Fibroblast of mammary gland (primary cell): ENCODE results near the gene HOXD9.

Experiments used
- DNase-seq: peaks from one replicate; pipeline ENCODE4 v3.0.0-alpha.2; 2010; ENCODE audit warnings: low read depth
- H3K4me3 ChIP-seq: 2 replicates; pipeline ENCODE4 v1.5.1; 2011; ENCODE audit warnings: low read depth, mild to moderate bottlenecking, low read length, moderate library complexity; ENCODE audit not compliant: control insufficient read depth
- TF ChIP-seq, protein P1 (sequence below): conservative IDR thresholded peaks from 2 replicates; pipeline ENCODE4 v1.5.1; 2011; ENCODE audit warnings: low read depth, low read length, inconsistent platforms; ENCODE audit not compliant: control insufficient read depth, insufficient read depth

HOXD9 gene

GRCh38 chr2:176078541-176079284 is 43.8 kb upstream of the HOXD9 start:
- no peak for DNase-seq
- TF ChIP-seq, protein P1, sequence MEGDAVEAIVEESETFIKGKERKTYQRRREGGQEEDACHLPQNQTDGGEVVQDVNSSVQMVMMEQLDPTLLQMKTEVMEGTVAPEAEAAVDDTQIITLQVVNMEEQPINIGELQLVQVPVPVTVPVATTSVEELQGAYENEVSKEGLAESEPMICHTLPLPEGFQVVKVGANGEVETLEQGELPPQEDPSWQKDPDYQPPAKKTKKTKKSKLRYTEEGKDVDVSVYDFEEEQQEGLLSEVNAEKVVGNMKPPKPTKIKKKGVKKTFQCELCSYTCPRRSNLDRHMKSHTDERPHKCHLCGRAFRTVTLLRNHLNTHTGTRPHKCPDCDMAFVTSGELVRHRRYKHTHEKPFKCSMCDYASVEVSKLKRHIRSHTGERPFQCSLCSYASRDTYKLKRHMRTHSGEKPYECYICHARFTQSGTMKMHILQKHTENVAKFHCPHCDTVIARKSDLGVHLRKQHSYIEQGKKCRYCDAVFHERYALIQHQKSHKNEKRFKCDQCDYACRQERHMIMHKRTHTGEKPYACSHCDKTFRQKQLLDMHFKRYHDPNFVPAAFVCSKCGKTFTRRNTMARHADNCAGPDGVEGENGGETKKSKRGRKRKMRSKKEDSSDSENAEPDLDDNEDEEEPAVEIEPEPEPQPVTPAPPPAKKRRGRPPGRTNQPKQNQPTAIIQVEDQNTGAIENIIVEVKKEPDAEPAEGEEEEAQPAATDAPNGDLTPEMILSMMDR, result no peak
- no peak overlapping the region for H3K4me3 ChIP-seq

DNA sequence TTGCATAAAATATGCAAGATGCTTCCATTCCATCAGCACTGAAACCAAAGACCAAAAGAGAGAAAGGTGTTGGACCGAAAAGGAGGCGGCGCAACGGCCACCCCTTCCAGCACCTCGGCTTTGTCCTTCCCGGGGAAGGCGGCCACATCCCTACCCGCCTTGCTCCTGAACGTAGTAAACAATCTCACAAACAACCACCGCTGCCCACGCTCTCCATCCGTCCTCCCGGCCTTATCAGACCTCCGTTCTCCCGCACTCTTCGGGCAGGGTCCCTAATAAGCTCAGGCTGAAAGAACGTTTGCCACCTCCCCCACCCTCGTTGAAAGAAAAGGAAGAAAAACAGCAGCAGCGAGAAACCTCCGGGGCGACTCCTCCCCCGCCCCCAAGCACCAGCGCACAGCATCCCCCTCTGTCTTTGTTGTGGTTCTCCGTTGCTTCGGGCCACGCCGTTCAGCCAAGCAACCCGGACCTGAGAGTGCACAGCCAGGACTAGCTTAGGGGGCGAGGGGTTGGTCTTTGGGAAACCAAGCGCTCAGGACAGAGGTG is 43.2 kb upstream of the HOXD9 start:
- TF ChIP-seq, protein P1, result no peak
- no peak overlapping the region for H3K4me3 ChIP-seq
- DNase-seq, result no peak

- H3K4me3 ChIP-seq, result no peak overlapping the region
- TF ChIP-seq, protein P1, result peak; percentile 38
- DNase-seq, result peak; percentile 54
These were observed 42.5 kb upstream of the HOXD9 start for GRCh38 chr2:176079831-176080539.

GRCh38 chr2:176080540-176081375 is 41.8 kb upstream of the HOXD9 start:
- DNase-seq, result no peak
- TF ChIP-seq, protein P1, result no peak
- no peak overlapping the region for H3K4me3 ChIP-seq

- TF ChIP-seq, protein P1, result no peak
These were observed 41.1 kb upstream of the HOXD9 start for GRCh38 chr2:176081376-176081836.

DNA sequence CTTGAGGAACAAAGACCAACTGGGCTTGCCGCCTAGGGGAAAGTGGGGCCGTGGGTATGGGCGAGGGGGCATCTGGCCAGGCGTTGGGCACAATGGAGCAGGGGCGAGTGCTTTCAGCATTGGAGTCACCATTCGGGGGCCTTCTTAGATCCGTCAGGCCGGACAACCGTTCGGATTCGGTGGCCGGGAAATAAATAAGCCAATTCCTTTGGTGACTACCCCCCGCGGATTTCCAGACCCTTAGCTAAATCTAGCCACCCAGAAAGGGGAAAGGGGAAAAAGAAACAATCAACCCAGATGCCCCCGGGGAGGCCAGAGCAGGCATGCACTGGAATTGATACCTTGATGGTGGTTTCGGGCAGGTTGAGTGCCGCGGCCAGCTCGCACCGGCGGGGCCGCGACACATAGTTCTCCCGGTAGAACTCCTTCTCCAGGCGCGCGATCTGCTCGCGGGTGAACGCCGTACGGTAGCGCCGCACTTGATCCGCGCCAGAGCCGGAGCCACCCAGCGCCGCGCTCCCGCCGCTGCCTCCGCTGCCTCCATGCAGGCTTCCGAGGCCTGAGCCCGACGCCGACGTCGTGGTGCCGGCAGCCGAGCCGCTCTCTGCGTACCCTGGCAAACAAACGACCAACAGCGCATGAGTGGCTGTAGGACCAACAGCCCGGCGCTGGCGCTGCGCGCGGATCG is 40.5 kb upstream of the HOXD9 start:
- no peak overlapping the region for H3K4me3 ChIP-seq
- DNase-seq, result no peak
- TF ChIP-seq, protein P1, result no peak

More at GRCh38 chr2:176081376-176081836, 41.1 kb upstream of the HOXD9 start:
- no peak for DNase-seq
- H3K4me3 ChIP-seq, result no peak overlapping the region
